HG02642 (cell line): ENCODE data around the gene ATP5F1A.
"Not testable (repeated sequence)": the region's sequence is repeated elsewhere in the genome, so short reads cannot be mapped to it uniquely, and the experiment has no call there.

Experiments
- ATAC-seq: cut with Tn5 transposase; IDR thresholded peaks from one replicate; pipeline ENCODE4 v1.9.1; 2021; ENCODE audit warnings: mild to moderate bottlenecking; ENCODE audit not compliant: unreplicated experiment, poor library complexity

The ATP5F1A gene

GRCh38 chr18:46097801-46098615 is at the start of gene ATP5F1A:
TSS of gene ATP5F1A (minus strand) at chr18:46098296. CDS start at chr18:46098231, 65 bp downstream.
- ATAC-seq: peak; percentile 79

DNA sequence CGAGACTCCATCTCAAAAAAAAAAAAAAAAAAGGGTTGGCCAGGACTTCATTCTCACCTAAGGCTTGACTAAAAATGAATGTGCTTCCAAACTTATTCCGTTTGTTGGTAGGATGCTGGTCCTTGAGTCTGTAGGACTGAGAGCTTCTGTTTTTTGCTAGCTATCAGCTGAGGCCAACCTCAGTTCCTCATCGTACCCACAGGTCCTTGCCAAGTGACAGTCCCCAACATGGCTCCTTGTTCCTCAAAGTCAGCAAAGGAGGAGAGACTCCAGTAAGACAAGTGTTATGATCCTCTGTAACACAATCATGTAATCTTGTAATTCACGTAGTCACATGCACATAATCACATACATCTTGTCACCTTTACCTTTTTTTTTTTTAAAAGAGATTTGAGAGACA is 43.1 kb upstream of the ATP5F1A start:
- ATAC-seq: no peak

DNA sequence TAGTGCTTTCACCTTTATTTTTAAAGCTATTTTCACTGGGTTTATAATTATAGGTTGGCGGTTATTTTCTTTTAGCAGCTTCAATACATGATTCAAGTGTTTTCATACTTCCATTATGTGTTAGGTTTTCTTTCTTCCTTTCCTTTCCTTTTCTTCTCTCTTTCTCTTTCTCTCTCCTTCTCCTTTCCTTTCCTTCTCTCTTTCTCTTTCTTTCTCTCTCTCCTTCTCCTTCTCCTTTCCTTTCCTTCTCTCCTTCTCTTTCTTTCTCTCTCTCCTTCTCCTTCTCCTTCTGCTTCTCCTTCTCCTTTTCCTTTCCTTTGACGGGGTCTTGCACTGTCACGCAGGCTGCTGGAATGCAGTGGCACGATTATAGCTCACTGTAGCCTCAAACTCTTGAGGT is 42.1 kb upstream of the ATP5F1A start:
- no peak for ATAC-seq

- ATAC-seq: no peak
Observed at GRCh38 chr18:46134920-46135675, 37.0 kb upstream of the ATP5F1A start.

- ATAC-seq: no peak
Observed at GRCh38 chr18:46133534-46133933, 35.4 kb upstream of the ATP5F1A start.

GRCh38 chr18:46130549-46130948 is 32.5 kb upstream of the ATP5F1A start:
- ATAC-seq: not testable (repeated sequence)

- ATAC-seq: no peak
Observed at GRCh38 chr18:46130061-46130460, 32.0 kb upstream of the ATP5F1A start.

DNA sequence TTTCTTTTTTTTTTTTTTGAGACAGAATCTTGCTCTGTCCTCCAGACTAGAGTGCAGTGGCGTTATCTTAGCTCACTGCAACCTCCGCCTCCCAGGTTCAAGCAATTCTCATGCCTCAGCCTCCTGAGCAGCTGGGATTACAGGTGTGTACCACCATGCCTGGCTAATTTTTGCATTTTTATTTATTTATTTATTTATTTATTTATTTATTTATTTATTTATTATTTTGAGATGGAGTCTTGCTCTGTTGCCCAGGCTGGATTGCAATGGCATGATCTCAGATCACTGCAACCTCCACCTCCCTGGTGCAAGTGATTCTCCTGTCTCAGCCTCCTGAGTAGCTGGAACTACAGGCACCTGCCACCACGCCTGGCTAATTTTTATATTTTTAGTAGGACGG is 28.5 kb upstream of the ATP5F1A start:
- not testable (repeated sequence) for ATAC-seq

GRCh38 chr18:46113751-46114150 is 15.7 kb upstream of the ATP5F1A start:
- no peak for ATAC-seq

GRCh38 chr18:46110406-46110805 is 12.3 kb upstream of the ATP5F1A start:
- ATAC-seq: no peak

DNA sequence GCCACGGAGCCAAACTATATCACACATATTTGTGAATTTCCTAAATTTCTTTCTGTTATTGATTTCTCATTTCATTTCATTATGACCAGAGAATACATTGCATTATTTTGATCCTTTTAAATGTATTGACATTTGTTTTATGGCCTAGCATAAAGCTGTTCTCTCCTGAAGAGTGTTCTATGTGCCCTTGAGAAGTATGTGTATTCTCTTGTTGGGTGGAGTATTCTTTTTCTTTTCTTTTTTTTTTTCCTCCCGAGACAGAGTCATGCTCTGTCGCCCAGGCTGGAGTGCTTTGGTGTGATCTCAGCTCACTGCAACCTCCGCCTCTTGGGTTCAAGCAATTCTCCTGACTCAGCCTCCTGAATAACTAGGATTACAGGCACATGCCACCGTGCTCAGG is 11.3 kb upstream of the ATP5F1A start:
- no peak for ATAC-seq

DNA sequence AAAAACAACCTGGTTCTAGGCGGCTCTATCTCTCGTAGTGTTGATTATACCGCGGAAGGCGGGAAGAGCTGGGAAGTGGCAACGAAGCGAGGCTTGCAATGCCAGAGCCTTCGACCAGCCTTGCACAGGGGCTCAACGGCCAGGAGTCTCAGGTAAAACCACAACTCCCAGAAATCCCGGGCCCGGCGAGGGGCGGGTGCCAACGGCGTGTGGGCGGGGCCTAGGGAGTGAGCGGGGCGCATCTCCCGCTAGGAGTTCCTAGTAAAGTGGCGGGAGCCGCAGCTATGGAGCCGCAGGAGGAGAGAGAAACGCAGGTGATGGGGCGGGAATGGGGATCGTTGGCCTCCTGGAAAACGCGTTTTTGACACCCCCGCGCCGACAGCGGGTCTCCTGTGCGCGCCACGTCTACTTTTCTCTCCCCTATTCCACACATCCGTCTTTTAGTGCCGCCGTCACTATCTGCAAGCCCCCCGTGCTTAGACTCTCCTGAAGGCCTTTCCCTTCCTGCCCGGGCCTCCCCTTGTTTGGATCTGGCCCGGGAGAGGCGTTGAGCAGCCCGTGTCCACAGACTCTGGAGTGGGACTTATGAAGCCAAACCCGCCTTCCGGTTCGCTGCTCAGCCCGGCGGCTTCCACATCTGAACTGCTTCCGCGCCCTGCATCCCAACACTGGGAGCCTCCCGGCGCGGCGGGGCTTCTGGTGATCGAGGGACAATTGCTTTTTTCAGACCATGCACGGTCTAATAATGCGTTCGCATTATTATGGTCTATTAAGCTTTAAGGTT is 6.2 kb upstream of the ATP5F1A start, which contains the start of gene HAUS1:
Gene HAUS1, plus strand, starts transcription at position 258 of the 784 bp plus-strand sequence. Its CDS starts 27 bp downstream, at position 285.
- peak; percentile 98 for ATAC-seq

- ATAC-seq: no peak
Observed at GRCh38 chr18:46099463-46099862, 1.4 kb upstream of the ATP5F1A start.

DNA sequence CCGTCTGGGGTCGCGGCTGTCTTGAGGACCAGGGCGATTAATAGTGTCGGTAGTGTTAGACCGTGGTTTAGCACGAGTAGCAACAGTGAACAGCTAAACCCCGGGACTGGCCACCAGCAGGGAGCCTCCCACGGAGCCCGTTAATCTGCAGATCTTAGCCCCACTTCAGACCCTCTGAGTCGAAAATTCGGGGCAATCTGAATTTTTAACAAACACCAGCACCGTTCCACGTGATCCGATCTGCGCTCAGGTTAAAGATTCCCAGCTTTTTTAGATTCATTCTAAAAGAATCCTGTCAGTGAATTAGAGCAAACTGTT is 479 bp upstream of the ATP5F1A start:
- ATAC-seq: no peak

GRCh38 chr18:46097431-46097800 is 680 bp downstream of the ATP5F1A start:
- peak; percentile 28 for ATAC-seq

DNA sequence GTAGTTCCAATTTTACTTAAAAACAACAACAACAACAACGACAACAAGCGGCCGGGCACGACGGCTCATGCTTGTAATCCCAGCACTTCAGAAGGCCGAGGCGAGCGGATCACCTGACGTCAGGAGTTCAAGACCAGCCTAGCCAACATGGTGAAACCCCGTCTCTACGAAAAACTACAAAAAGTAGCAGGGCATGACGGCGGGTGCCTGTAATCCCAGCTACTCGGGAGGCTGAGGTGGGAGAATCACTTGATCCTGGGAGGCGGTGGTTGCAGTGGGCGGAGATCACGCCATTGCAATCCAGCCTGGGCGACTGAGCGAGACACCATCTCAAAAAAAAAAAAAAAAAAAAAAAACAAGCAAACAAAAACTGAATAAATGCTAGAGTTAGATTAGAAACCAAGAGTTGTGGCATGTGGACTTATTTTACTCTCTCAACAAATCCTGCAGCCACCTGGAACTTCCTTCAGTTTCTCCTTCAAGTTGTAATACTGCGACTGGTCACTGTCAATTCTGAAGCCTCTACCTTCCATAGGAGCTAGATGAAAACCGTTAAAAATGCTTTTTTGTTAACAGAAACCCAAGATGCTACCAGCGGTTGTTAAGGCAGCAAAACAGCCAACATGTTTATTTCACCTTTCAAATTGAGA is 1.3 kb downstream of the ATP5F1A start:
- no peak for ATAC-seq

- ATAC-seq: no peak
Observed at GRCh38 chr18:46095532-46095931, 2.6 kb downstream of the ATP5F1A start.

DNA sequence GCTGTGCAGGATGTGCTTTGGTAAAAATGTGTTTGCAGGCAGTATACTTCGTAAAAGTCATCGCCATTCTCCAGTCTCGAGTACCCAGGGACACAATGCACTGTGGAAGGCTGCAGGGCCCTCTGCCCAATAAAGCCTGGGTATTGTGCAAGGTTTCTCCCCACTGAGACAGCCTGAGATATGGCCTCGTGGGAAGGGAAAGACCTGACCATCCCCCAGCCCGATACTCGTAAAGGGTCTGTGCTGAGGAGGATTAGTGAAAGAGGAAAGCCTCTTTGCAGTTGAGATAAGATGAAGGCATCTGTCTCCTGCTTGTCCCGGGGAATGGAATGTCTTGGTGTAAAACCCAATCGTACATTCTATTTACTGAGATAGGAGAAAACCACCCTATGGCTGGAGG is 9.6 kb downstream of the ATP5F1A start:
- not testable (repeated sequence) for ATAC-seq

DNA sequence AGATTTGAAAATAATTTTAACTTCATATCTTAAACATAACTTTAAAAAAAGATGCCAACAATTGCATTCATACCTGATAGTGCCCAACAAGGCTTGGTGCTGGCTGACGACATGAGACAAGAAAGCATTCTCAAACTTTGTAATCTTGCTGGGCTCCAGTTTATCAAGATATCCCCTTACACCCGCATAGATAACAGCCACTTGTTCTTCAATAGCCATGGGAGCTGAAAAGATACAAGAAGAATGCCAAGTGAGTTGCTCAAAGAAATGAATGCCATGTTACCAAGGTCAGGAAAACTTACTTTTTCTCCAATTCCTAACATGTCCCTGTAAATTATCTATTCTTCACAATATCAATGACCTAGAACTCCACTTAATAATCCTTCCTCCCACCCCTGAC is 13.7 kb downstream of the ATP5F1A start:
- no peak for ATAC-seq

- no peak for ATAC-seq
Observed at GRCh38 chr18:46080156-46080555, 17.9 kb downstream of the ATP5F1A start.
